ENCODE measurements around the gene SLC25A21. TPM values are rescaled to one million over a fixed set of nuclear protein-coding genes. Genes with fewer than 3 reads are reported as not detected.

SLC25A21 gene
- total RNA-seq, 1 experiment from 2014 or later, result 7.1 TPM

DNA sequence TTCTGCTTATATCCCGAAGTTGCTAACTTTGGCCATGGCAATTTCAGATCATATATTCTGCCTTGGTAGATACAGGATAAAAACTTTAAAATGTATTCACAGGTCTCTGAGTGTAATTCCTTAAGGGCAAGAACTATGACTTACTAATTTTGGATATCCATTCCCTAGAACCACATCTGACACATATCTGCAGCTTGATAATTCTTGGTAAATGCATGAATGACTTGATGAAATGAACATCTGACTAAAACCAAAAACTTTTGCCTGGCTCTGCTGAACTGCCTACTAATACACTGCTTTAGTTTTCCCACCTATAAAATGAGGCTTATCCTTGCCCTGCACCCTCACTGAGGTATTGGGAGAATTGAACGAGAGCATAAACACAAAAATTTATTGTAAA is 32.2 kb downstream of the SLC25A21 start:
- H2BK120ac ChIP-seq (ENCODE audit: low read depth, low read length, poor library complexity, severe bottlenecking), result no peak overlapping the region
- no peak overlapping the region for H2AFZ ChIP-seq (ENCODE audit: low read length)
- no CpG with 5 or more reads among the region's 2 CpGs for WGBS (ENCODE audit: extremely low coverage, insufficient read length, low lambda C conversion rate)
- no peak overlapping the region for H4K5ac ChIP-seq (ENCODE audit: insufficient read length, low read depth, low read length)
- no peaks in the 10 kb centered on the region for H3K23me2 ChIP-seq (ENCODE audit: insufficient read length, low read depth, low read length, poor library complexity, severe bottlenecking)
- no peaks in the 10 kb centered on the region for H3K79me2 ChIP-seq (ENCODE audit: insufficient read depth, low read length)
- peaks cover 4 to 6% of the 10 kb centered on the region in 2 experiments for H3K4me1 Mint-ChIP-seq
- no peaks in the 10 kb centered on the region for H3K36me3 Mint-ChIP-seq (ENCODE audit: insufficient read depth in 1 of 3, low read depth in 3 of 3)
- H3K4me3 Mint-ChIP-seq, result no peak overlapping the region
- H3K9me3 ChIP-seq (ENCODE audit: control insufficient read depth, low read depth, low read length), result no peaks in the 10 kb centered on the region
- no peak overlapping the region for H2BK20ac ChIP-seq (ENCODE audit: low read depth, low read length, poor library complexity, severe bottlenecking)
- no peak overlapping the region for H2BK5ac ChIP-seq (ENCODE audit: insufficient read length, low read length)
- no peak for DNase-seq
- H3K27me3 ChIP-seq (ENCODE audit: insufficient read depth, low read length), result no peaks in the 10 kb centered on the region
- no peak overlapping the region for H3K9ac ChIP-seq (ENCODE audit: extremely low read depth, insufficient read length, low read length)
- no peaks in the 10 kb centered on the region; the same call in 1 of the 2 replicates for H3K27me3 Mint-ChIP-seq (ENCODE audit: low read depth)
- no peaks in the 10 kb centered on the region for H4K20me1 ChIP-seq (ENCODE audit: control insufficient read depth, insufficient read depth, insufficient read length)
- no peak overlapping the region for H3K4me2 ChIP-seq (ENCODE audit: insufficient read depth, insufficient read length, low read length)
- no peak overlapping the region for H4K91ac ChIP-seq (ENCODE audit: insufficient read length, low read depth, low read length)
- no peaks in the 10 kb centered on the region for H3K79me1 ChIP-seq (ENCODE audit: insufficient read depth, low read depth, low read length, poor library complexity, severe bottlenecking)
- no peaks in the 10 kb centered on the region for H3K9me3 Mint-ChIP-seq
- no peaks in the 10 kb centered on the region for H3K4me1 ChIP-seq (ENCODE audit: insufficient read depth, low read length)
- no peak overlapping the region for H3K23ac ChIP-seq (ENCODE audit: insufficient read length, low read depth, low read length)
- no peak overlapping the region for H2AK5ac ChIP-seq (ENCODE audit: insufficient read length, low read length)
- TF ChIP-seq, protein P1, sequence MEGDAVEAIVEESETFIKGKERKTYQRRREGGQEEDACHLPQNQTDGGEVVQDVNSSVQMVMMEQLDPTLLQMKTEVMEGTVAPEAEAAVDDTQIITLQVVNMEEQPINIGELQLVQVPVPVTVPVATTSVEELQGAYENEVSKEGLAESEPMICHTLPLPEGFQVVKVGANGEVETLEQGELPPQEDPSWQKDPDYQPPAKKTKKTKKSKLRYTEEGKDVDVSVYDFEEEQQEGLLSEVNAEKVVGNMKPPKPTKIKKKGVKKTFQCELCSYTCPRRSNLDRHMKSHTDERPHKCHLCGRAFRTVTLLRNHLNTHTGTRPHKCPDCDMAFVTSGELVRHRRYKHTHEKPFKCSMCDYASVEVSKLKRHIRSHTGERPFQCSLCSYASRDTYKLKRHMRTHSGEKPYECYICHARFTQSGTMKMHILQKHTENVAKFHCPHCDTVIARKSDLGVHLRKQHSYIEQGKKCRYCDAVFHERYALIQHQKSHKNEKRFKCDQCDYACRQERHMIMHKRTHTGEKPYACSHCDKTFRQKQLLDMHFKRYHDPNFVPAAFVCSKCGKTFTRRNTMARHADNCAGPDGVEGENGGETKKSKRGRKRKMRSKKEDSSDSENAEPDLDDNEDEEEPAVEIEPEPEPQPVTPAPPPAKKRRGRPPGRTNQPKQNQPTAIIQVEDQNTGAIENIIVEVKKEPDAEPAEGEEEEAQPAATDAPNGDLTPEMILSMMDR (conservative IDR thresholded peaks at IDR 0.05), result no peak
- H3K4ac ChIP-seq (ENCODE audit: low read depth, low read length), result no peak overlapping the region
- no peak overlapping the region for H3T11ph ChIP-seq (ENCODE audit: low read length)
- no peak overlapping the region for H3K27ac ChIP-seq (ENCODE audit: insufficient read length, low read depth, low read length)
- H2BK15ac ChIP-seq (ENCODE audit: low read depth, low read length), result no peak overlapping the region
- H3K14ac ChIP-seq (ENCODE audit: insufficient read depth, low read length), result no peak overlapping the region
- no peak overlapping the region for H2BK12ac ChIP-seq (ENCODE audit: insufficient read length, low read depth, low read length)
- H4K8ac ChIP-seq (replicated peaks; ENCODE audit: insufficient read length, low read depth, low read length), result no peak overlapping the region
- H3K56ac ChIP-seq (ENCODE audit: insufficient read length, low read depth, low read length), result no peak overlapping the region
- H3K27ac Mint-ChIP-seq, result no peak overlapping the region
- H3K18ac ChIP-seq (ENCODE audit: insufficient read length, low read depth, low read length), result no peak overlapping the region

Measured in H9 (cell line).